NB4 (cell line): ENCODE results near the gene NECTIN3.

Source experiments
- DNase-seq: peaks from one replicate; pipeline ENCODE4 v3.0.0; 2010; ENCODE audit warnings: low read depth
- H3K4me3 ChIP-seq: one replicate; pipeline ENCODE4 v1.5.1; 2011; ENCODE audit warnings: mild to moderate bottlenecking, low read depth, low read length, moderate library complexity
- MAX ChIP-seq: IDR thresholded peaks from 2 replicates; pipeline ENCODE4 v1.6.1; 2011; ENCODE audit warnings: low read depth, low read length
- MYC ChIP-seq: IDR thresholded peaks from 2 replicates; pipeline ENCODE4 v1.6.1; 2011; ENCODE audit warnings: low read depth, low read length
- POLR2A ChIP-seq: IDR thresholded peaks from 2 replicates; pipeline ENCODE4 v1.6.1; 2011; ENCODE audit warnings: mild to moderate bottlenecking; ENCODE audit not compliant: insufficient read length; ENCODE audit errors: extremely low read depth
- TF ChIP-seq, protein P1 (sequence below): IDR thresholded peaks from one replicate; pipeline ENCODE4 v1.5.1; 2012; ENCODE audit warnings: low read depth, low read length

The NECTIN3 gene

GRCh38 chr3:111051354-111051753 is 20.3 kb upstream of the NECTIN3 start:
- TF ChIP-seq POLR2A (no peak), MYC (no peak), MAX (no peak)
- TF ChIP-seq, protein P1, sequence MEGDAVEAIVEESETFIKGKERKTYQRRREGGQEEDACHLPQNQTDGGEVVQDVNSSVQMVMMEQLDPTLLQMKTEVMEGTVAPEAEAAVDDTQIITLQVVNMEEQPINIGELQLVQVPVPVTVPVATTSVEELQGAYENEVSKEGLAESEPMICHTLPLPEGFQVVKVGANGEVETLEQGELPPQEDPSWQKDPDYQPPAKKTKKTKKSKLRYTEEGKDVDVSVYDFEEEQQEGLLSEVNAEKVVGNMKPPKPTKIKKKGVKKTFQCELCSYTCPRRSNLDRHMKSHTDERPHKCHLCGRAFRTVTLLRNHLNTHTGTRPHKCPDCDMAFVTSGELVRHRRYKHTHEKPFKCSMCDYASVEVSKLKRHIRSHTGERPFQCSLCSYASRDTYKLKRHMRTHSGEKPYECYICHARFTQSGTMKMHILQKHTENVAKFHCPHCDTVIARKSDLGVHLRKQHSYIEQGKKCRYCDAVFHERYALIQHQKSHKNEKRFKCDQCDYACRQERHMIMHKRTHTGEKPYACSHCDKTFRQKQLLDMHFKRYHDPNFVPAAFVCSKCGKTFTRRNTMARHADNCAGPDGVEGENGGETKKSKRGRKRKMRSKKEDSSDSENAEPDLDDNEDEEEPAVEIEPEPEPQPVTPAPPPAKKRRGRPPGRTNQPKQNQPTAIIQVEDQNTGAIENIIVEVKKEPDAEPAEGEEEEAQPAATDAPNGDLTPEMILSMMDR: no peak
- no peak overlapping the region for H3K4me3 ChIP-seq
- no peak for DNase-seq

DNA sequence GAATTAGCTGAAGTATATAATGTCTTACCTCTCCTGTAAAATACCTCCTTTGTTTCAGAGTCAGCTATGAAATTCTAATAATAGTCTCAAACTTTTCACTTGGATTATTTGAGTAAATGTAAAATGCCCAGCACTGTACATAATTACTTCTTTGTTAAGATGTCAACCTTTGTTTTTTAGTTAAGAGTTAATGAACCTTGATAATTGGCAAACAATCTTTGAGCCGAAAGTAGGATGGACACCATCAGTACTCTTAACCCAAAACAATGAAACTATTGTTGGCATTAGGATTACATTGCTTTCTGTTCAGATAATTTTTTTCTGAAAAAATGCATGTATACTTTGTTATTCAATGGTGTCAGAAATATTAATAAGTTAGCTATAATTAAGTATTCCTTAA is 3.0 kb upstream of the NECTIN3 start:
- TF ChIP-seq MYC (no peak), MAX (no peak), POLR2A (no peak)
- TF ChIP-seq, protein P1: no peak
- H3K4me3 ChIP-seq: no peak overlapping the region

GRCh38 chr3:111069974-111070771 is 1.4 kb upstream of the NECTIN3 start:
- TF ChIP-seq, protein P1: no peak
- TF ChIP-seq MAX (no peak), MYC (no peak), POLR2A (no peak)
- no peak for DNase-seq
- H3K4me3 ChIP-seq: no peak overlapping the region

More for the DNA sequence above, 3.0 kb upstream of the NECTIN3 start:
- DNase-seq: no peak

GRCh38 chr3:111070772-111071256 is 802 bp upstream of the NECTIN3 start:
- DNase-seq: no peak
- H3K4me3 ChIP-seq: no peak overlapping the region
- TF ChIP-seq, protein P1: no peak
- no peak for TF ChIP-seq POLR2A
- TF ChIP-seq MYC: no peak
- no peak for TF ChIP-seq MAX

GRCh38 chr3:111072031-111072921 is 660 bp downstream of the NECTIN3 start:
- no peak overlapping the region for H3K4me3 ChIP-seq
- DNase-seq: no peak

More at GRCh38 chr3:111072031-111072921, 660 bp downstream of the NECTIN3 start:
- TF ChIP-seq POLR2A: no peak
- TF ChIP-seq, protein P1: no peak
- TF ChIP-seq MAX: no peak
- TF ChIP-seq MYC: no peak
